A673 (cell line): ENCODE results near the gene ARHGAP24. TPM values are rescaled to one million over a fixed set of nuclear protein-coding genes. Genes with fewer than 3 reads are reported as not detected.

ENCODE experiments used
- BruUV-seq: library from RNA; stranded (reverse); fragments of 400-500 nt; replicated peaks from 2 replicates; lab custom pipeline; 2021; lab: Mats Ljungman, UMichigan
- CTCF ChIA-PET: fragments of 300-600 bp; sonication (Branson Sonifier 250); formaldehyde crosslinking; loops from one replicate; lab custom pipeline; 2022; ENCODE audit warnings: antibody characterized with exemption; lab: Charles Lee
- POLR2A ChIA-PET: fragments of 300-600 bp; sonication (Branson Sonifier 250); formaldehyde crosslinking; loops from one replicate; lab custom pipeline; 2022; ENCODE audit warnings: antibody characterized with exemption; ENCODE audit not compliant: low non-redundant PET; lab: Charles Lee
- DNase-seq: peaks from one replicate; pipeline ENCODE4 v3.0.0-alpha.2; 2015; ENCODE audit warnings: low spot score
- H3K27ac ChIP-seq: fragments of 200-600 bp; sonication (generic); 2 replicates; pipeline ENCODE4 v1.5.1; 2016; ENCODE audit warnings: mixed run types, low read depth, mild to moderate bottlenecking, mixed read lengths, antibody characterized with exemption, low read length; ENCODE audit not compliant: poor library complexity, severe bottlenecking
- H3K27me3 ChIP-seq: fragments of 200-600 bp; sonication (generic); replicated peaks from 2 replicates; pipeline ENCODE4 v1.6.1; 2017; ENCODE audit warnings: mixed run types, low read depth, mild to moderate bottlenecking, mixed read lengths, antibody characterized with exemption, low read length; ENCODE audit not compliant: insufficient read depth, poor library complexity
- H3K36me3 ChIP-seq: fragments of 200-600 bp; sonication (generic); 2 replicates; pipeline ENCODE4 v1.6.1; 2016; ENCODE audit warnings: mixed run types, mild to moderate bottlenecking, mixed read lengths, antibody characterized with exemption, low read length; ENCODE audit not compliant: insufficient read depth, poor library complexity, severe bottlenecking
- H3K4me1 ChIP-seq: fragments of 200-600 bp; sonication (generic); 2 replicates; pipeline ENCODE4 v1.6.1; 2017; ENCODE audit warnings: mixed run types, mild to moderate bottlenecking, mixed read lengths, antibody characterized with exemption, low read length; ENCODE audit not compliant: insufficient read depth, poor library complexity, severe bottlenecking
- H3K4me3 ChIP-seq: fragments of 200-600 bp; sonication (generic); 2 replicates; pipeline ENCODE4 v1.5.1; 2016; ENCODE audit warnings: low read depth, mixed run types, mild to moderate bottlenecking, mixed read lengths, low read length; ENCODE audit not compliant: poor library complexity, severe bottlenecking
- H3K9me3 ChIP-seq: fragments of 200-600 bp; sonication (generic); 2 replicates; pipeline ENCODE4 v1.6.1; 2016; ENCODE audit warnings: mixed run types, low read depth, mild to moderate bottlenecking, mixed read lengths, antibody characterized with exemption, low read length; ENCODE audit not compliant: poor library complexity, severe bottlenecking
- EZH2 ChIP-seq: fragments of 200-600 bp; sonication (generic); IDR thresholded peaks from 2 replicates; pipeline ENCODE4 v1.6.1; 2017; ENCODE audit warnings: borderline replicate concordance, low read depth, mild to moderate bottlenecking, mixed read lengths, antibody characterized with exemption, low read length; ENCODE audit not compliant: poor library complexity, severe bottlenecking
- intact Hi-C: fragments of 100-400 bp; cut with micrococcal nuclease; formaldehyde crosslinking; loops from one replicate; pipeline ENCODE4 v1.10.0; 2022; ENCODE audit not compliant: unreplicated experiment
- total RNA-seq: library from RNA; stranded (reverse); gene quantifications from 2 replicates; pipeline ENCODE4 v1.2.3, GENCODE V29; 2021
- TF ChIP-seq, protein P1 (sequence below): fragments of 300-800, 200-600 bp; sonication (generic); conservative IDR thresholded peaks from 2 replicates; pipeline ENCODE4 v1.5.1; 2017; ENCODE audit warnings: low read depth, mild to moderate bottlenecking, antibody characterized with exemption, low read length, moderate library complexity, mixed read lengths

ARHGAP24 gene
- total RNA-seq, 1 experiment from 2014 or later, result 5.8 TPM

DNA sequence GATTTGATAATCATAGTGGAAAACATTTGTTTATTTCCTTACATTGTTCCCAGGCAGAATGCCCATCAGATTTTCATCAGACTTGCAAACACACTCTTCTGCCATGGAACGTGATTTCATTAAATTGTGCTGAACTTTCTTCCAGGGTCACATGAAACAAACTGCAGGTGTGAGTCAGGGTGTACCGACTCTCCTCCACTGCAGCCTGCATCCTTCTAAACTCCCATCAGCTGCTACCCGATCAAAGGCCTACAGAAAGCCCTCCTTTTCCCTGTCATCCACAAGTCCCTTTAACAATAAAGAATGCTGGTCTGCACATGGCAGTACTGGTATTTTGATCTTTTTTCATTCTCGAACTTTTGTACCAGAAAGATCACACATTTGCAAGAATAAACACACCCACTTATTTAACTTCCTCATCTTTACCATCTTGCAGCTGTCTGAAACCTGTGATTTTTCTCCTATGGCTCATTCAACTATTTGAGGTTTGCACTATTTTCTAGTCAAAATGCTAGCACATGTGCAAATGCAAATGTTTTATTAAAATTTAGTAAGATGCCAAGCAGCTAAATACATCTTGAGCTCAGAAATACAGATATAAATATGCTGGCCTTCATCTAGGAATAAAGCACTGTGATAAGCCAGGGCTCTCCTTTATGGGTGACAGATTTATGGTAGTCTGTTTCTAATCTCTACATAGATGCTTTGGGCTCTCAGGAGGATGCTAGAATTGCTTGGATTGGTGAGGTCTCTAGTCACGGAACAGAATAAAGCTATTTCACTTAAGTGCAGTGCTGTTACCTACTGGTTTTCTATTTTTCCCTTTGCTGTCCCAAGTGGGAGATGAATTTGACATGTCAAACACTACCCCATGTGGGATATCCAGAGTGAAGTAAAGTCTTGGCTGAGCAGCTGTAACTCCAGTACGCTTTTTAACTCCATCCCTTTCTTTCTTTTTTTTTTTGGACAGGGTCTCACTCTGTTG lies 25.8 kb upstream of the ARHGAP24 start:
- TF ChIP-seq EZH2, result no peak
- TF ChIP-seq, protein P1, sequence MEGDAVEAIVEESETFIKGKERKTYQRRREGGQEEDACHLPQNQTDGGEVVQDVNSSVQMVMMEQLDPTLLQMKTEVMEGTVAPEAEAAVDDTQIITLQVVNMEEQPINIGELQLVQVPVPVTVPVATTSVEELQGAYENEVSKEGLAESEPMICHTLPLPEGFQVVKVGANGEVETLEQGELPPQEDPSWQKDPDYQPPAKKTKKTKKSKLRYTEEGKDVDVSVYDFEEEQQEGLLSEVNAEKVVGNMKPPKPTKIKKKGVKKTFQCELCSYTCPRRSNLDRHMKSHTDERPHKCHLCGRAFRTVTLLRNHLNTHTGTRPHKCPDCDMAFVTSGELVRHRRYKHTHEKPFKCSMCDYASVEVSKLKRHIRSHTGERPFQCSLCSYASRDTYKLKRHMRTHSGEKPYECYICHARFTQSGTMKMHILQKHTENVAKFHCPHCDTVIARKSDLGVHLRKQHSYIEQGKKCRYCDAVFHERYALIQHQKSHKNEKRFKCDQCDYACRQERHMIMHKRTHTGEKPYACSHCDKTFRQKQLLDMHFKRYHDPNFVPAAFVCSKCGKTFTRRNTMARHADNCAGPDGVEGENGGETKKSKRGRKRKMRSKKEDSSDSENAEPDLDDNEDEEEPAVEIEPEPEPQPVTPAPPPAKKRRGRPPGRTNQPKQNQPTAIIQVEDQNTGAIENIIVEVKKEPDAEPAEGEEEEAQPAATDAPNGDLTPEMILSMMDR, result no peak
- DNase-seq, result no peak
- no peaks in the 10 kb centered on the region for H3K36me3 ChIP-seq
- no peaks in the 10 kb centered on the region for H3K4me1 ChIP-seq
- POLR2A ChIA-PET, result no interaction called here
- intact Hi-C loops, result no loop called here
- H3K9me3 ChIP-seq, result no peaks in the 10 kb centered on the region
- H3K27me3 ChIP-seq, result no peaks in the 10 kb centered on the region
- CTCF ChIA-PET, result interaction anchor here (0.7 kb wide), 1 partner anchor 8 kb away, joined by 3 read pairs; no protein-coding TSS in a partner anchor
- no peak overlapping the region for H3K27ac ChIP-seq
- H3K4me3 ChIP-seq, result no peak overlapping the region
- no TSS peak for BruUV-seq

DNA sequence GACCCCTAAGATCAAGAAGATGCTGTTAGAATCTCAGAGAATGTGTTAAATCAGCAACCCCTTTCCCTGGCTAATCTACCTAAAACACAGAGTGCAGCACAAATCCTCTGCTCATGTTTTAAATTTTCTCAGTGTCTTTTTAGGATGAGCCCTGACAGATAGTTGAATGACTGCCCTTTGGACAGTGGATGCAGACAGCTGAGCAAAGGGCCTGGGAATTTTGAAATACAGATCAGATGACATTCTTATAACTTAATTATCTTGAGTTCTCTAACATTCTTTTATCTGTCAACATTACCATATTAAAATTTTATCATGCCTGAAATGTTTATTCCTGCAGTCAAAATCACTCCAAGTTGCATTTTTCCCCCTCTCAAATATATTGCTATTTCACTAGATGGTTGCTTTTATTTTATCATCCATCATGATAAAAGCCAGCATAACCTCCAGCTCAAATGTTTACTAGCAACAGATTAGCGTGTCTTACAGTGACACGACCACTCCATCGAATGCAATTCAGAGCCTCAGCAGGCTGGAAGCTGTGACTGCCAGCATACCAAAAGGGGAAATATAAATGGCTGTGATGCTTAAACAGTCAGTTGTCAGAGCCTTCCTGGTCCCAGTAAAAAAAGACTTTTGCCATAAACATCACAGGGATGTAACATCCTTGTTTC lies 22.8 kb upstream of the ARHGAP24 start:
- no peak overlapping the region for H3K4me3 ChIP-seq
- BruUV-seq, result no TSS peak
- no peaks in the 10 kb centered on the region for H3K9me3 ChIP-seq
- intact Hi-C loops, result no loop called here
- no peak for DNase-seq
- no peaks in the 10 kb centered on the region for H3K36me3 ChIP-seq
- CTCF ChIA-PET, result no interaction called here
- no peak overlapping the region for H3K27ac ChIP-seq
- TF ChIP-seq EZH2, result no peak
- TF ChIP-seq, protein P1, result no peak
- no peaks in the 10 kb centered on the region for H3K27me3 ChIP-seq
- no peaks in the 10 kb centered on the region for H3K4me1 ChIP-seq
- POLR2A ChIA-PET, result no interaction called here

DNA sequence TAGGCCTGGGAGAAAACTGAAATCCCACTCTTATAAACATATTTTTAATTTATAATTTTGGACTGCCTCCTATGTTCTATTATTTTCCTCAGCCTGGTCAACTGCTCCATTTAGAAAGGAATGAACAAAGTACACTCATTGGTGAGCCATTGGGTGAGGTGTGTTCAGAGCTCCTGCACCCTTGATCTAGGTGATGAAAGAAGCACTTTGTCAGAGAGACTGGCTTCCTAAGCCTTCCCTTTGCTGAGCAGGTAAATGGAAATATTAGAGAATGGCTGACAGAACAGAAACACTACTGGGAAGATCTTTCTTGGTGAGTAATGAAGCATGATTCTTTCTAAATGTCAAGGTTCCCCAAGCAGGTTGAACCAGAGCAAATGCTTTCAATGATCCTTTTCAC lies 19.0 kb upstream of the ARHGAP24 start:
- no TSS peak for BruUV-seq
- TF ChIP-seq, protein P1, result no peak
- no peak for TF ChIP-seq EZH2
- intact Hi-C loops, result no loop called here
- no peaks in the 10 kb centered on the region for H3K36me3 ChIP-seq
- ChIA-PET CTCF (no interaction called here), POLR2A (no interaction called here)
- no peak overlapping the region for H3K27ac ChIP-seq
- no peaks in the 10 kb centered on the region for H3K4me1 ChIP-seq
- H3K4me3 ChIP-seq, result no peak overlapping the region
- no peaks in the 10 kb centered on the region for H3K9me3 ChIP-seq
- DNase-seq, result no peak
- no peaks in the 10 kb centered on the region for H3K27me3 ChIP-seq
